WI38 (cell line): ENCODE data around the gene NXT1.

Experiments
- H3K4me3 ChIP-seq: 2 replicates; pipeline ENCODE4 v1.5.1; 2011; ENCODE audit warnings: low read depth, mild to moderate bottlenecking, control low read depth, low read length
- TF ChIP-seq, protein P1 (sequence below): IDR thresholded peaks from 2 replicates; pipeline ENCODE4 v1.5.1; 2012; ENCODE audit warnings: low read depth, mild to moderate bottlenecking, control low read depth, low read length

The NXT1 gene

DNA sequence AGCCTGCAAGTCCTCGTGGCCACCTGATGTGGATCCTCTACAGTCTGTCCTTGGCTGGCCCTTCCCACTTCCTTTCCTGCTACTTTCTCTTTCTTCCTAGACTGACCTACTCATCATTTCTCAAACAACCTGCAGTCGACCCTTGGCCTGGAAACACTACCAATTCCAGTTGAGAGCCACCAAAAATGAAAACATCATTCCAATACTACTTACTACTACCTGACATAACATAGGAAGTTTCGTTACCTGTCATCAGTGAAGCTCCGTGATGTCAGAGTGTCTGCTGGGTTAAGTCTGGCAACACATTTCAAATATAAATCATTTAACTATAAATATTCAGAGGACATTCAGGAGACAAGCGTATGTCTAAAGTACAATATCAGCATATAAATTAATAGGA lies 25.2 kb downstream of the NXT1 start:
- H3K4me3 ChIP-seq, result no peak overlapping the region
- TF ChIP-seq, protein P1, sequence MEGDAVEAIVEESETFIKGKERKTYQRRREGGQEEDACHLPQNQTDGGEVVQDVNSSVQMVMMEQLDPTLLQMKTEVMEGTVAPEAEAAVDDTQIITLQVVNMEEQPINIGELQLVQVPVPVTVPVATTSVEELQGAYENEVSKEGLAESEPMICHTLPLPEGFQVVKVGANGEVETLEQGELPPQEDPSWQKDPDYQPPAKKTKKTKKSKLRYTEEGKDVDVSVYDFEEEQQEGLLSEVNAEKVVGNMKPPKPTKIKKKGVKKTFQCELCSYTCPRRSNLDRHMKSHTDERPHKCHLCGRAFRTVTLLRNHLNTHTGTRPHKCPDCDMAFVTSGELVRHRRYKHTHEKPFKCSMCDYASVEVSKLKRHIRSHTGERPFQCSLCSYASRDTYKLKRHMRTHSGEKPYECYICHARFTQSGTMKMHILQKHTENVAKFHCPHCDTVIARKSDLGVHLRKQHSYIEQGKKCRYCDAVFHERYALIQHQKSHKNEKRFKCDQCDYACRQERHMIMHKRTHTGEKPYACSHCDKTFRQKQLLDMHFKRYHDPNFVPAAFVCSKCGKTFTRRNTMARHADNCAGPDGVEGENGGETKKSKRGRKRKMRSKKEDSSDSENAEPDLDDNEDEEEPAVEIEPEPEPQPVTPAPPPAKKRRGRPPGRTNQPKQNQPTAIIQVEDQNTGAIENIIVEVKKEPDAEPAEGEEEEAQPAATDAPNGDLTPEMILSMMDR, result no peak

DNA sequence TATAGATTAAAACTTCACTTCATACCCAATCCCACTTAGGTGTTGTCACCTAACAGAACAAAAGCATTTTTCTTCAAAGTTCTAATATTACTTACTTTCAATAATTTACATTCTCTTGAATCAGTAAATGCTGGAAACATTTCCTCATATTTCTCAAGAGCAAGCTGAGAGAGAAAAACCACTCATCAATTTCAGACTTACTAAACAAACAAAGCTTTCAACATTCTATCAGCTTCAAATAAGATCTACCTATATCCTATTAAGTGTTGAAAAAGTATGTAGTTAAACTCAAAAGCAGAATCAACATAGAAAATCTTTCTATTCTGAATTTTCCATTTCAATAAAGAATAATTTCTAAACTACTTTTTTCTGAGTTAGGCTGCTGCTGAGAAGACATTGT lies 29.2 kb downstream of the NXT1 start:
- no peak overlapping the region for H3K4me3 ChIP-seq
- TF ChIP-seq, protein P1, result no peak

DNA sequence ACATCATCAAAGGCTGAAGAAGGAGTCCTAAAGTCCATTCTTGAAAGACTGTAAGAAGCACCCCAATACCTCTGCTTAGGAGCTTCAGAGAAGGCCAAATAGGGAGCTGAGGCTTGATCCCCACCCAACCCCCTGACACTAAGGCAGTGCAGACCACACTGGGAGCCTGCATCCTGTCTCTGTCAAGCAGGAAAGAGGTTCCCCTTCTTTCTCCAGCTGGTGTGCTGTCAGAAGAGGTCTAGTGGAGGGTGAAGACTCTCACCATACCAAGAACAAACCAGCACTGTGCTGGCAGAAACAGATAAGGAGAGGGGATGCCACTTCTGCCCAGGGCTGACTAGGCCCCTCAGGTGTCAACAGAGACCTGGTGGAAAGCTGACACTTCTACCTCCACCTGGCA lies 31.3 kb downstream of the NXT1 start:
- TF ChIP-seq, protein P1, result no peak
- H3K4me3 ChIP-seq, result no peak overlapping the region

DNA sequence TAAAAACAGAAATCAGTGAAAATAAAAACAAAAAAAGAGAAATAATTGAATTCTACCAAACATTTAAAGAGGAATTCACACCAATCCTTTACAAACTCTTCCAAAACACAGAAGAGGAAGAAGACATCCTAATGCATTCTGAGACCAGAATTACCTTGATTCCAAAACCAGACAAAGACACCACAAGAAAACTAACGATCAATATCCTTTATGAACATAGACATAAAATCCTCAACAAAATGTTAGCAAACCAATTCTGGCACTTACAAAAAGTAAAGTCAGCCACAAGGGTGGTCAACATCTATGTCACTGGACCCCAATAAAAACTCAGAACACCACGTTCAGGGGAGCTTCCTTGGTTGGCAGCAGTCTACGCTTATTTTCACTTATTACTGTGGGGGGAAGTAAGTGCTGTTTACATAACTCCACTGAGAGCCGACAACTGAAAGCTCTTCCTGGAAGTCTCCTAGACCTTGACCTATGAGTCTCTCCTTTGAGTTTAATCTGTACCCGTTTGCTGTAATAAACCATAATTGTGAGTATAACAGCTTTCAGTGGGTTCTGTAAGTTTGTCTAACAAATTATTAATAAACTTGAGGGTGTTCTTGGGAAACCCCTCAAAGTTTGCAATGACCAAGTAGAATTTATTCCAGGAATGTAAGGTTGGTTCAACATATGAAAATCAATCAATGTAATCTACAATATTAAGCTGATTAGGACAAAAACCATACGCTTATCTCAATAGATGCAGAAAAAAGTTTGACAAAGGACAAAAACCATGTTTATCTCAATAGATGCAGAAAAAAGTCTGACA lies 35.9 kb downstream of the NXT1 start:
- no peak overlapping the region for H3K4me3 ChIP-seq
- TF ChIP-seq, protein P1, result no peak

DNA sequence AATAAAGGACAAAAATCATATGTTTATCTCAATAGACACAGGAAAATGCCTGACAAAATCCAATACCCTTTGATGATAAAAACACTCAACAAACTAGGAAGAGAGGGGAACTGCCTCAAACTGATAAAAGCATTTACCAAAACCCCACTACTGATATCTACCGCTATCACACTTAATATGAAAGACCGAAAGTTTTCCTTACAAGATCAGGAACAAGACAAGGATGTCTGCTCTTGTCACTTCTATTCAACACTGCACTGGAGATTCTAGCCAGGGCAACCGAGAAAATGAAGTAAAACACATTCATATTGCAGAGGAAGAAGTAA lies 36.5 kb downstream of the NXT1 start:
- no peak overlapping the region for H3K4me3 ChIP-seq
- TF ChIP-seq, protein P1, result no peak

DNA sequence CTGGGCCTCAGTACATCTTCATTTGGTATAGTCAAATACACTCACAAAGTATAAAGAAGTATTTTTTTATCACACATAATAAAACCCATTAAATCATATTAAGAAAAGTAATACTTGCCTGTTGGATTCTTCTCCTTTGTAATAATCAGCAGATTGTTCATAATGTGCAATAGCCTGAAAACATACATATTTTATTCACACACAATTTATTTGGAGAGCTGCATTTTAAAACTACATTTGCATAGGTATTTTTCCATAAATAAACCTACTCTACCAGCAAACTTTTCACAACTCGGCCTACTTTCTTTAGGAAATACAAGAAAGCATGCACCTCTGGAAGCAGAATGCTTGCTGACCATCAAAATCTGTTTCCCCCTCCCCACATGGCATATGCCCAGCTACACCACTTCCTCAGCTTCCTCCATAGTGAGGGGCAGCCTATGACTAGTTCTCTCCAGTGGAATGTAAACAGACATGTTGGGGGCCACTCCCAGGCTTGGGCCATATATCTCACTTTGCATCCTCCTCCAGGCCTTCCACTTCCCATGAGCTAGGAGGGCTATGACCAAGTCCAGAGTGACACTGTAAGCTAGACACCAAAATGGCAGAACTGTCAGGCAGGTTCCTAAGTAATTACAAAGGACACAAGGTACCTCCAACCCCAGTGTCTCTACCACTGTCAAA lies 39.6 kb downstream of the NXT1 start:
- TF ChIP-seq, protein P1, result no peak
- H3K4me3 ChIP-seq, result no peak overlapping the region

DNA sequence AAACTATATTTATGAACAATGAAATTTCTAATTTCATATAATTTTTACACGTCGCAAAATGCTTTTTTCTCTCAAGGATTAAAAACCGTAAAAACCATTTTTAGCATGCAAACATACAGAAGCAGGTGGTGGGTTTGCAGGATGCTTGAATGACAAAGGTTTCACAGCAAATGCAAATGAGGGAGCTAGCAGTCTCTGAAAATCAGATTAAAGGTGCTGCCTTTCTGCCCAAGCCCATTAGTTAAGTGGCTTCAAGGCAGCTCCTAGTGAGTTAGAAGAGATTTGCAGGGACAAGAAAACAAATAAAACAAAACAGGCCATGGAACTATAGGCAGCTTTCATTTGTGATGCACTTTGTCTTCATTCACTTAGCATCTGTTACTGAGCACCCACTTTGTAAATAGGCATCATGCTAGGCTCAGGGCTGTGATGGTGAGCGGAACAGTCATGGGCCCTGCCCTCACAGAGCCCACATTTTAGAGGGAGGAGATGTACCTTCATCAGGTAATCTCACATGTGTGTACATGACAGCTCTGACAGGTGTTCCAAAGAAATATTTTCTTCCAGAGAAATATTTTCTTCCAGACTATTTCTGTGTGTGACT lies 41.2 kb downstream of the NXT1 start:
- TF ChIP-seq, protein P1, result no peak
- H3K4me3 ChIP-seq, result no peak overlapping the region
